Left kidney (tissue), 2 donors: Measurements from ENCODE around the gene XRCC5. TPM values are rescaled to one million over a fixed set of nuclear protein-coding genes. Genes with fewer than 3 reads are reported as not detected.

Source experiments
- DNase-seq: peaks from one replicate; pipeline ENCODE4 v3.0.0-alpha.2; 2013
- polyA plus RNA-seq: library from polyadenylated mRNA; unstranded; fragments of 120-200 nt; gene quantifications from one replicate; pipeline ENCODE4 v1.2.1, GENCODE V29; 2013; ENCODE audit not compliant: insufficient read length

The XRCC5 gene
- polyA plus RNA-seq, 1 donor: 368 TPM

DNA sequence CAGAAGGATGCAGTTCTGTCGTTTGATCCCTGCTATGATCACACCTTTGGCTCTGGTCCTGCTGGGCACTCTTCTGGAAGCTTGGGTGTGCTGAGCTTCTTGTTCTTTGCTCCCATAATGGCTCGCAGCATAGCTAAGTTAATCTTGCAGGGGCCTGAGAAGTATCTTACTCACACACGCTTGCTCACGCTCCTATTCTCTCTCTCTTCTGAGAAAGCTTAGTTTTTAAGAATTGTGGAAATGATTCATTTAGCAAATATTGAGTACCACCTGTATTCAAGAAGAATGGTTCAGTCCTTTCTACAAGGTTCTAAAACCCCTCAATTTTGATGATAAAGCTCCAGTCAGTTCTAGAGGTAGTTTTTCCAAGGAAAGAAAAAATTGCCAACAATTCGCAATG lies 40.6 kb downstream of the XRCC5 start:
- no peak for DNase-seq

DNA sequence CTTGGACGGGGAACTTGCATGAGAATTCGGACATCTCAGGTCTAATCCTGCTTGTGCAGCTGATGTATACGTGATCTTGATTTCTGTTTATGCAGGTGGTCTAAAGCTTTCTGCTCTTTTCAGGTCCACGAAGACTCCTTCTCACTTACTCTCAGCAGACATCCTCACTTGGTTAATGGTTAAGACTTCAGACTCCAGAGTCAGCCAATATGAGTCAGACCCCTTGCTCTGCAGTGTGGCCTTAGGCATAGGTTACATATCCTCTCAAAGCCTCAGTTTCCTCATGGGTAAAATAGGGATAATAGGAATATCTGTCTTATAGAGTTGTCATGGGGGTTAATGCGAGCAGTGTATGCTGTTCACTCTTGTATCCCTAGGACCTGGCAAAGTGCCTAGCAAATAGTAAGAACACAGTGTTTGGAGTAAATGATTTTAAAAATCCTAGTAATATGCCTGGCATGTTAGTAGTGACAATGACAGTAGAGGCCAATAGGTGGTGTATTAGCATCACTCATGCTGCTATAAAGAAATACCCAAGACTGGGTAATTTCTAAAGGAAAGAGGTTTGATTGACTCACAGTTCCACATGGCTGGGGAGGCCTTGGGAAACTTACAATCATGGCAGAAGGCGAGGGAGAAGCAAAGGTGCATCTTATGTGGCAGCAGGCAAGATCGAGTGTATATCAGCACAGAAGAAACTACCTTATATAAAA lies 42.3 kb downstream of the XRCC5 start:
- DNase-seq: no peak

DNA sequence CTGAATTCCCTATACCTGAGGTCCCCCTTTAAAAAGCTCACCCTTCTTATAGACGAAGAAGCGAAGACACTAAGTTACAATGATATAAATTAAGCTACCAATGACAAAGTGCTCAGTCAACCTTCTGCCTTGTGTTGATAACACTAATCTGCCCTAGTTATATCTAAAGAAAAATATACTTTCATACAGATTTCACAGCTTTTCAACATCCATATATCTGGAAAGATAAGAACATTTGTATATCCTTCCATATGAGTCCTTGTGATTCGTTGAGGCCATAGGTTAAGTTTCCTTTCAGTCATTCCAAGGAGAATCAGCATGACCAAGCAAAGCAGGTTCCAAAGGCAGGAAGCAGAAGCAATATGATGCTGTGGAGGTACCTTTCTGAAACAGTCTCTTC lies 46.8 kb downstream of the XRCC5 start:
- DNase-seq: no peak

DNA sequence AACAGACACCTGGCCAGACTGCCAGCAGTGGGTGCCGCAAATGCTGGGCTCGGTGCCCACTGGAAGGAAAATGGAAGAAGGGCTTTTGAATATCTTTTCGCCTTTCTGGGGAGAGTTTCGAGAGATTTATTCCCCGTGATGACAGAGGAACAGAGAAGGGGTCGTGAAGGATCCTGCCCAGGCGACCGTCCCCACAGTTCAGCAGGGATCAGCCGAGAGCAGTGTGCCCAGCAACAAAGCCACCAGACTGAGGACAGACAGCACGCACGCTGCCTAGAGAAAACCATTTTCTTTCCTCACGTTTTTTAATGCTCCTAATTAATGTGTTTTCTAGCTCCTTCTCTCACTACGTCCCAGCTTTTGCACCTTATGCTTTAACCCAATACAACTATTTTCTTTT lies 47.7 kb downstream of the XRCC5 start:
- DNase-seq: no peak

DNA sequence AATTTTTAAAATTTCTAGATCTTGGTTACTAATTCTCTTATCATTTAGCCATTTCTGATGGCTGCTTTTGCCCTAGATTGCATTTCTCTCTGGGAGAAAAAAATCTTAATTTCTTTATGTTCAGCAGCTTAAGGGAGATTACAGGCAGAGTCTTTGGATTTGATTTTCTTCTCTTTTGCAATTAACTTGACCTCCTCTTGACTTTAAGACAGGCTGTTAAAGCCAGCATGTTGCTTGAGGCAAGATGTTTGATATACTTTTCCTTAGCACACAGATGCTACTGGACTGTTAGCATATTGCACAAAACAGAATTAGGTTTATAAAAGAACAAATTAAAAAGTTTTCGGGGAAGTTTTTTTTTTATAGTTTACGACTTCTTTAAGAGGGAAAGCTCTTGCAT lies 50.0 kb downstream of the XRCC5 start:
- DNase-seq: no peak

DNA sequence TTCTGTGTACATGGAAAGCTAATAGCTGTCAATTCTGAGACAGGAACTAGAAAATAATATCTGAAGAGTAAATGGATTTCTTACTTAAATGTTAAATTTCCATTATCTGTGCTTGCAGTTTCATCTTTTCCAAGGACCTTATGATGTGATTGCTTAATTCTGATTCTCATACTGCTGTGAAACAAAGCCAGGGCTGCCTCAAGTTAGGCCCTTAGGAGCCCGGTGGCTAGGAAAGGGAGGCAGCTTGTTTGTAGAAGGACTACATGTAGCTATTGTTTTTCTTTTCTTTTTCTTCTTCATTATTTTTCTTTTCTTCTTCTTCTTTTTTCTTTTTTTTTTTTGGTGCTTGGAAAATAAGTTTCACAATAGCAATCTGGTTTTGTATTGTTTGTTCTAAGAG lies 50.5 kb downstream of the XRCC5 start:
- no peak for DNase-seq

DNA sequence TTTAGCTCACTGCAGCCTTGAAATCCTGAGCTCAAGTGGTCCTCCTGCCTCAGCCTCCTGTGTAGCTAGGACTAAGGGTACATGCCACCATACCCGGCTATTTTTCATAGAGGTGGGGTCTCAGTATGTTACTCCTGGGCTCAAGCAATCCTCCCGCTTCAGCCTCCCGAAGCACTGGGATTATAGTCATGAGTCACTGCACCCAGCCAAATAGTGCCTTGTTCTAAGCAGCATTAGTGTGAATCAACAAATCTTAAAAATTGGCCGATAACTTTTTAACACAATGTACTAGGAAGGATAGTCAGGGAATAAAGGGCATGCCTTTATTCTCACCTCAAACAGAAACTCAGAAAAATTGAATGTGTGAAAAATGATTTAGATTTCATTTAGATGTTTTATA lies 51.6 kb downstream of the XRCC5 start:
- DNase-seq: no peak

DNA sequence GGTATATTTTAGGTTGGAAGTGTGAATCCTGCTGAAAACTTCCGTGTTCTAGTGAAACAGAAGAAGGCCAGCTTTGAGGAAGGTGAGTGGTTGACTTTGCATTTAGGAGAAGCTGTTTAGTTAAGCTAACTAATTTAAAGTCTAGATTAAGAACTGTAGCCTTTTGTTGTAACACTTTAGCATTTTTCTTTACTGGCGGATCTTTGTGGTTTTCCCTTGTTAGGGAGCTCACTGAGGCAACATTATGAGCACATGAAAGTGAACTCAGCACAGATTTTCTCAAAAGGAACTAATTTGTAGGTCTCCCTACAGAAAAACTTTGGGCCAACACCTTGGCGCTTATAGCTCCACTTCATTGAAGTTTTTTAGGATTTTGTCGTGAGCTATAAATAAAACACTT lies 52.8 kb downstream of the XRCC5 start:
- no peak for DNase-seq

DNA sequence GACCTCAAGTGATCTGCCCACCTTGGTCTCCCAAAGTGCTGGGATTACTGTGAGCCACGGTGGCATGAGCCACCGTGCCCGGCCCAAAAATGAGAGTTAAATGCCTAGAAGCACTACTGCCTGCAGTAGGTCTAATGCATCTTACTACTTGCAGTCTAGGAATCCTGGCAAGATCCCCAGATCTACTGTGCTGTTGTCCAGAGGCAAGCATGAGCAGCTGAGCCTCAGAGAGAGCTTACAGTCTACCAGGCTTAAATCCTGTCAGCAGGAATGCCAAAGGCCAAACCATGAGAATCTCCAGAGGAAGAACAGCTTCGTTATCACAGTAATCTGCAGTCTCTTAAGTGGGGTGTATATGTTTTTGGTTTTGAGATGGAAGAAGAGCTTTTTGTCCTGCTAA lies 54.4 kb downstream of the XRCC5 start:
- DNase-seq: no peak

DNA sequence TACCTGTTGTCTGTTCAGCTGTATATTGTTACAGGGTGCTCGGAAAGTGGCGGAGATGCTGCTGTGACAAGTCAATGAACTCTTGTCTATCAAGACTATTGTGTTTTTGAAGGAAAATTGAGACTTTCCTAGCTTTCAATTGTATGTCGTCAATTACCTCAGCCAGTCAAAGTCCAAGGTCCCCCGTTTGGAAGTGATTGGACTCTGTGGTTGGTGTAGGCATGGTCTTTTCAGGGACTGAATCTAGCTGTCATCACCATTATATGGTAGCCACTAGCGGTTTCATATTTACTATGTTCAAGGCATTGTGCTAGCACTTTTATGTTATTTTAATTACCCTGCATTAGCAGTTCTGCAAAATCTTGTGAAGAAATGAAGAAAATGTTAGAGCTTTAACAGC lies 54.9 kb downstream of the XRCC5 start:
- DNase-seq: no peak

DNA sequence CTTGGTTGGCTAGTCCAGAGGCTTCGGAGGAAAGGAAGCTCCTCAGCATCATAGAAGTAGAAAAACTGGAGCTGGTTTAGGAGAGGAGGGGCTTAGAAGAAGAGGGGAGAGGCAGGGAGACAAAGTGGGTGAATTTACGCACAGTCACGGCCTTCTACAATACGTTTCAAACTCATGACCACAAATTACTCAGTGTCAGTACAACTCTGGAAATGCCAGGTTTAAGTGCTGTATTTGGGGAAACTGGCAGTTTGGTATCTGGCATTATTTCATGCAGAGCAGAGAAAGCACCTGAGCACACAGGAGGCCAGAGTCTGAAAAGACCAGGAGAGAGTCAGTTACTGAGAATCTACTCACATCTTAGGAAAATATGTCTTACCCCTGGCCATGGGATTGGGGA lies 55.4 kb downstream of the XRCC5 start:
- no peak for DNase-seq

DNA sequence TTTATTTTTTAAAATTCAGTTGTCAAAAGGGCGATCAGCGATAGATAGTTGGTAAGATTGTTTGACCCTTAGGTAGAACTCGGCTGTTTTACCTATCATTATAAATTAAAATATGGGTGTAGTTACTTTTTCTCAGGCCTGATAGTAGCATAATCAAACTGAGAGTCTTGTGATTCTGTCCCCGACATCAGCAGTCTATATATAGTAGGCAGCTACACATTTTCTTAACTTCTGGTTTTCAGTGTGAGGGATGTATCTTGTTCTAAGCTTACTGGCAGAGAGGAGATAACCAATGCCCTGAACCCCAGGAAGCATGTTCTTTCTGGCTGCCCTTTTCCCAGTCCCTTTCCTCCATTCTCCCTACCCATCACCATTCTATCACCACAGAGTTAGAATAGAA lies 56.6 kb downstream of the XRCC5 start:
- no peak for DNase-seq

DNA sequence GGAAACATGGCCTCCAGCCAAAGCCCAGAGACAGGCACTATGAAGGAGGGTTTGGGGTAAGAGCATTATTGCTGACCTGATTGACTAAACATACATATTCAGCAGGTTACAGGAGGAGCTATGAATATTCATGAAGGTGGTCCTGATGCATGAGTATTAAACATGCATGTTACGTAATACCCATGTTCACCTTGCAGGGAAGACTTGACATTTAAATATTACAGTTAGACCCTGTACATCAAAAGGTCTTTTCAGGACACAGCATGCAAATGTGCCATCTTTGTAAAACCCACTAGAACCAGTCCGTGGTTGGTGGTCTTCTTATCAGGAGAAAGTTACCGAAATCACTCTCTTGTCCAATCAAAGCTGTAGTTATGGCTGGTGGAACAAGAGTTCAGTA lies 59.9 kb downstream of the XRCC5 start:
- no peak for DNase-seq

DNA sequence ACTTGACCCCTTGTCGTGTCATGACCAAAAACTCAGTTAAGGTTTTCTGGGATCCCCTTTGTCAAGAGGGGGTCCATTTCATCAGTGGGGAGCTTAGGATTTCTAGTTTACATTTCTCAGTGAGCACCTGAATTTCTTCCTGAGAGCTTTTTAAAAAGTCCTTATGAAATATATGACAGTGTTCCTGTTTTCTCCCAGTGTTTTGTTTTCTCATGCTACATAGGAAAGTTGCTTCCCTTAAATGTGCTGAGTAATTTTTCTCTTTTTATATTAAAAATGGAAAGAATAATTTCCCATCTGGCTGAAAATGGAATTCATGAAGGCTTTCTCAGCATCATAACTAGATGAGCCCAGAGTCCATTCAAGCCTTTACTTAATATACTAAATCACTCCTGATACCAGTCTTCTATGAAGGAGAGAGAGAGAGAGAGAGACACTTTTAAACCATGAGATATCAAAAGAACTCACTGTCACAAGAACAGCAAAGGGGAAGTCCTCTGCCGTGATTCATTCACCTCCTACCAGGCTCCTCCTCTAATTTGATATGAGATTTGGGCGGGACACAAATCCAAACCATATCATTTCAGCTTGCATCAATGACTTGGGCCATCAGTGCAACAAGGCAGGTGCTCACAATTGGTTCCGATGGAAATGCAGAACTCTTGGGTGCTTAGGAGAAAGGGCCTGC lies 61.1 kb downstream of the XRCC5 start:
- DNase-seq: no peak

DNA sequence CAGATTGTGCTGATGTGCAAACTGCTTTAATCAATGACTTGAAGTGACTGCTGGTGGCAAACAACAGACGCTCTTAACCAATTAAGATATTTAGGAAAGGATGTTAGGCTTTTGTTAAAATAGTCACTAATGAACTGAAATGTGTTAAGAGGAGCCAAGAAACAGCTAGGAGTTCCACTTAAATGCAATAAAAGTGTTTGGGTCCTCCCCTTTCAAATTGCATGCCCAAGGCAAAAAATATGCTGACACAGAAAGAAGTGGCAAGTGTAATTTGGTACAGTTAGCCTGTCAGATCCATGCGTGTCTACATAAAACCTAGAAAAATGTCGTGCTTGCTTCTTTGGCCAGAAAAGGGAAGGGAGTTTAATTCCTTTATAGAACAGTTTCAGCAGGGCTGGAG lies 61.9 kb downstream of the XRCC5 start:
- no peak for DNase-seq

DNA sequence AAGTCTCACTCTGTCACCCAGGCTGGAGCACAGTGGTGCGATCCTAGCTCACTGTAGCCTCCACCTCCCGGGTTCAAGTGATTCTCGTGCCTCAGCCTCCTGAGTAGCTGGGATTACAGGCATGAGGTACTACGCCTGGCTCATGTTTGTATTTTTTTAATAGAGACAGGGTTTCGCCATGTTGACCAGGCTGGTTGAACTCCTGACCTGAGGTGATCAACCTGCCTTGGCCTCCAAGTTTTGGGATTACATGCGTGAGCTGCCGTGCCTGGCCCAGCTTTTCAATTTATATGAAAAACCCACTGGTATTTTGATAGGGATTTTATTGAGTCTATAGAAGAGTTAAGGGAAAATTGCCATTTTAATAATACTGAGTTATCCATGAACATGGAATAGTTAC lies 63.3 kb downstream of the XRCC5 start:
- no peak for DNase-seq

DNA sequence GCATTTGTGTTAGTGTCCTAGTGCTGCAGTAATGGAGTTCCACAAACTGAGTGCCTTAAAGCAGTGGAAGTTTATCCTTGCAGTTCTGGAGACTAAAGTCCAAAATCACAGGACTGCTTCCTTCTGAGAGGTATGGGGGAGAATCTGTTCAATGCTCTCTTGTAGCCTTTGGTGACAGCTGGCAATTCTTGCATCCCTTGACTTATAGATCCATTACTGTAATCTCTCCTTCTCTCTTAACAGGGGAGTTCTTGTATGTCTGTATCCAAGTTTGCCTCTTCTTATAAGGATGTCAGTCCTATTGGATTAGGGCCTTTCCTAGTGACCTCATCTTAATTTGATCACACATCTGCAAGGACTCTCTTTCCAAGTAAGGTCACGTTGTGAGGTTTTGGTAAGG lies 69.9 kb downstream of the XRCC5 start:
- DNase-seq: no peak

DNA sequence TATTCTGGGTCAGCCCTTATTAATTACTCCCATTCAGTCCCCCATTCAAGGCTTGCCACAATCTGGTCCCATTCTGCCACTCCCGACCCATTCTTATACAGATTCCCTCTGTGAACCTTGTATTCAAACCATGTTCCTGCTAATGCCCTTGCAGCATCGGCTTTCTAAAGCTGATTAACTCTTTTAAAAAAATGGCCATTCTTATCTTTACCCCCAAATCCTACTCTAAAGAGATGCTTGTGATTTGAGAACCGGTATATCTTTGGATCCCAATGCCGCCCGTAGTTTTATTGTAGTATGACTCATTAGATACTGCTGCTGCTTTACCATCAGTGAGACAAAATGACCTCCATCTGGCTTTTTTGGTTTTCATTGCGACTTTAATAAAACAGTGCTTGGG lies 72.2 kb downstream of the XRCC5 start:
- DNase-seq: no peak

DNA sequence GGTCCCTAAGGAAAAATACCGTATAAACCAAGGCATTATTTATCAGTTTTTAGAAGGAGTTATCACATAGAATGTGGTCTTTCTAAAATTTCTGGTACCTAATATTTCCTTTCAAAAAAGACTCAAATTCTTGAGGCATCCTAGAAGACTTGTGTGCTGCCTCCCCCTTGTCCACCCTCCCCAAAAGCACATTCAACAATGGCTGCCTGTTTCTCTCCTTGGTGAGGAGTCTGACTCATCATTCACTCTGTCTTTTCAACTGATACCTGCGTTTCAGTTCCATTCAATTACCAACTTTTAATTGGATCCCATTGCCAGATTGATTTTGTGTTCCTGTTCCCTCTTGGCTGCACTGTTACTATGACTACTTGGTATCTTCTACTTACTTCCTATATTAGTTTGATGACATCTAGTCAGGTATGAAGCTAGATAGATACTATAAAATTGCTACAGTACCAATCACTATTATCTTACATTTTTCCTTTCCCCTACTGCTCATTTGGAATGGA lies 72.9 kb downstream of the XRCC5 start:
- no peak for DNase-seq

DNA sequence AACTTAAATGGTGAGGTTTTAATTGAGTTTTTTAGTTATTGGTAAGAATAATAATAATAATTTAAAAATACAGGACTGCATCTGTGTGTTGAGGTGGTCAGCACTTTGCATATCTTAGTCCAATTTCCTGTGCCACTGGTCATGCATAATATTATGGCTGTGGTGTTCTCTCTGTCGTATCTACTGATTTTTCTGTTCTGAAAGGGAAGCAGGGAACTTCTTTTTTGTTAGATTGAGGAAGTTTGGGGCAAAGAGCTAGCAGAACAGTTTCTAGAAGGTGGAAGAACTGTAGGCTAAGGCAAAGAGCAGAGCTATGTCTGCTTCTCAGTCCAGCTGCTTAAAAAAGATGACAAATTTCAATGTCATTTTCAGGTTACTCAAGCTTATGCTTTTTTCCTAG lies 74.3 kb downstream of the XRCC5 start:
- no peak for DNase-seq

DNA sequence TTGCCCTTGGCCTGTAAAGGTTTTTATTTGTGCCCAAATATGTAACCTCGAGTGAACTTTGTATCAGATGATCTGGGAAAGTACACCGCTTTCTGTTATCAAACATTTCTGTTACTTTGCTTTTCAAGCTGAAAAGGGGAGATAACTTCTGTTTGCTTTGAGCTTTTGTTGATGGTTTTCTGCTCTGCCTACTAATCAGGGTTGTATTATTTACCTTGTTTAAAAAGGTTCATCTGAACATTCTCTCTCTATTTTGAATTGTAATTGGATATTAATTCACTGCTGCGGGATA lies 79.4 kb downstream of the XRCC5 start:
- no peak for DNase-seq

DNA sequence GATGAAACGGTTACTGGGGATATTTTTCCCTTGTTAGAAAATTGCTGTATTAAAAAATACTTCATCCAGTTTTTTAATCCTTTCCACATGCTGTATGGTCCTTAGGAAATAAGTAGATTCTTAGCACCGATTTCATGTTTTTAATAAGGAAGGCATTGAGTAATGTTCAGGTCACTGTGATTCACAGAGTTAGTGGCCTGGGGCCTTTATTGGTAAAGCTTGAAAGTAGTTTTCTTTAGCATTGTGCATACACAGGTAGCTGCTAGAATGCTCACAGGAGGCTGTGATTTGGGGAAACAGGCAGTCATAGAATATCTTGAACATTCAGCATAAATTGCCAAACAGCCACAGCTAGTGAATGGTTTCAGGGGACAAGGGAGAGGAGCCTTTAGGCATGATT lies 79.8 kb downstream of the XRCC5 start:
- no peak for DNase-seq

DNA sequence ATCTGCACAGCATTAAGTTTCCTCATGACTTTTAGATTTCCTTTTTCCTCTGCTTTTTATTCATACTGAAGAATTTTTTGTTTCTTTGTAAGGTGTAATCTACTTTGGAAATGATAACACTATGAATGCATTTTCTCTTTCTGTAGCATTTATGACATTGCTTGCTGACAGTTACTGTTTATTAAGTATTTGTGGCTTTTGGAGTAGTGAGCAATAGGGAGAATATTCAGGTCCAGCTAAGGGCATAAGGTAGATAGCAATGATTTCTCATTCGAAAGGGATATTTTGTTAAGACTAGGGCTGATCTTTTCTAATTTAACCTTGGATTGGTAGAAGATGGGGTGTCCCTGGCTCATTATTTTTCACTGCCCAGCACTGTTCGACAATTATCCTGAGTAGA lies 80.3 kb downstream of the XRCC5 start:
- no peak for DNase-seq

DNA sequence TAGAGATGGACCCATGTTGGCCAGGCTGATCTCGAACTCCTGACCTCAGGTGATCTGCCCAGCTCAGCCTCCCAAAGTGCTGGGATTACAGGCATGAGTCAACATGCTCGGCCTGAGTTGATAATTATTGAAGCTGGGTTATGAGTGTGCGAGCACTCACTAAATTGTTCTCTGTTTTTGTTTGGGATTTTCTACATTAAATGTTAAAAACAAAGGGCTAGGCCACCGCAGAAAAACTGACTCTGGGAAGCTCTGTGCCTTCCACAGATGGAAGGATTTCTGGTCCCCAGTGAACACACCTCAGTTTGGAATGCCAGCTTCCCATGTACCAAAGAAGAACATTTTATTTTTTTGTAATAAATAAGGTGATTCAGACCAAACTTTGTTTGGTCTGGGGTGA lies 83.0 kb downstream of the XRCC5 start:
- DNase-seq: no peak
